ENCODE data around the gene CLEC20A. TPM values are rescaled to one million over a fixed set of nuclear protein-coding genes. Genes with fewer than 3 reads are reported as not detected.
"Not testable (repeated sequence)": the region's sequence is repeated elsewhere in the genome, so short reads cannot be mapped to it uniquely, and the experiment has no call there.

Gene CLEC20A
- total RNA-seq, 1 experiment from 2014 or later: not detected

DNA sequence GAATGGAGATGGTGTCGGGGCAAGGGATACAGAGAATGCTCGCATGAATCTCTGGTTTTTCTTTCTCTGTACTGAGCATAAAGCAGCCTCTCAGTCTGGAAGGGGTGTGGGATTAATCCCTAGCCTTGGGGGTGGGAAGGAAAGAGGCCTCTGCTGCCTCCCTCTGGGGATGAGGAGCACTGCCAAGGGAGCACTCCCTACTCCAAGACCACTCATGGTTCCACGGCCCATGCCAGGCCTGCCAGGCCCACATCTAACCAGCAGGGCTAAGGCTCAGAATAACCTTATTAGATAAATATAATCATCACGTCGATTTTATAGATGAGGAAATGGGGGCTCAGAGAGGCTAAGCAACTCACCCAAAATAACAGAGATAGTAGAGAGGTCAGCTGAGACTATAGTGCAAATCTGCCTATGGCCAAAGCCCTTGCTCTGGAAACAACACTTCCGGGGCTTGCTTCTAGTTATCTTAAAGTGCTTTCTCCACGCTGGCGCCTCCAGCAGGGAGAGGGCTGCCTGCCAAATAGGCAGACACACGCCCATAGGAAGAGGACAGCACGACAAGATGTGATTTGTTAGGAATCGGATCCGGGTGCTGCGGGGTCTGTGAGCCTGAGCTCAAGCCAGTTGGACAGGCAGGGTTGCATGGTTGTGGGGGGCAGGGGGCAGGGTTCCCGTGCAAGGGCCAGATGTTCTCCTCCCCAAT, 16.7 kb upstream of the CLEC20A start:
- H3K27me3 ChIP-seq (ENCODE audit: control insufficient read depth, insufficient read depth, low read length): no peaks in the 10 kb centered on the region
- H3K36me3 ChIP-seq (replicated peaks; ENCODE audit: control insufficient read depth, insufficient read depth, low read length): no peaks in the 10 kb centered on the region
- H3K4me3 ChIP-seq (ENCODE audit: insufficient read depth, low read depth, low read length): no peak overlapping the region
- no peak for DNase-seq

DNA sequence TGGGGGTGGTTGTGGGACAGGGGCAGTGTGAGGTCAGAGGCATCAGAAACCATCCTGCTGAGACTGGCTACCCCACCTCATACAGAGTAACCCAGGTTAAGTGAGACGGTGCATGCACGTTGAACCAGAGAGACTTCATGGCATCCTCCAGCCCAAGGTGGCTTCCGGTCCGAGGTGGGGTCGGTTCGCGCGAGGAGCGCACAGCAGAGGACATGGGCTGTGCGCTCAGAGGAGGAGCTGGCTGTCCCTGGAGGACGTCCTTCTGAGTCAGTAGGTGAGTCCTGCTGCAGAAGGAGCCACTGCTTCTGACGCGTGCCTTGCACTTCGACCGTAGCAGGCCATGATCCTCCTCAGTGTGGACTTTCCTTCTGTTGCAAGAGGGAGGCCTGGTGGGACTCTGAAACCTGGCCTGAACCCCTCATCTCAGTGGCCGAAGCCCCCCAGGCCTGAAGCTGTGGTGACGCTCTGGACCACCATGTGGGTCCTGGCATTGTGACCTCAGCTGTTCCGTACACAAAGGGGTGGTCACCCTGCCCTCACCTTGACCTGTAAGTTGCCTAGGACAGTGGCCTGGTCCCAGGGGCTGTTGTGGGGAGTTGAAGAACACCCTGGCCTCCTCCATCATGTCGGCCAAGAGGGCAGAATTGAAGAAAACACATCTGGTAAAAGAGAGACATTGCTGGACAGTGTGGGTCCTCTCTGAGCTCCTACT, 16.0 kb upstream of the CLEC20A start, which contains the start of gene TEX35:
TSS of gene TEX35 (plus strand) at position 544 of the 712 bp plus-strand sequence. CDS start at position 624, 80 bp downstream.
- Histone ChIP-seq H3K27me3 (ENCODE audit: control insufficient read depth, insufficient read depth, low read length) (no peaks in the 10 kb centered on the region), H3K4me3 (ENCODE audit: insufficient read depth, low read depth, low read length) (no peak within 1 kb of the TSS), H3K36me3 (replicated peaks; ENCODE audit: control insufficient read depth, insufficient read depth, low read length) (no peaks in the 10 kb centered on the region)
- no peak for DNase-seq

- H3K4me3 ChIP-seq (ENCODE audit: insufficient read depth, low read depth, low read length): no peak overlapping the region
- no peaks in the 10 kb centered on the region for H3K27me3 ChIP-seq (ENCODE audit: control insufficient read depth, insufficient read depth, low read length)
- DNase-seq: no peak
- no peaks in the 10 kb centered on the region for H3K36me3 ChIP-seq (replicated peaks; ENCODE audit: control insufficient read depth, insufficient read depth, low read length)
Observed at GRCh38 chr1:178510155-178510554, 13.4 kb upstream of the CLEC20A start.

- no peak overlapping the region for H3K4me3 ChIP-seq (ENCODE audit: insufficient read depth, low read depth, low read length)
- H3K27me3 ChIP-seq (ENCODE audit: control insufficient read depth, insufficient read depth, low read length): no peaks in the 10 kb centered on the region
- no peaks in the 10 kb centered on the region for H3K36me3 ChIP-seq (replicated peaks; ENCODE audit: control insufficient read depth, insufficient read depth, low read length)
- DNase-seq: no peak
Observed at GRCh38 chr1:178509414-178510007, 12.7 kb upstream of the CLEC20A start.

- no peaks in the 10 kb centered on the region for H3K36me3 ChIP-seq (replicated peaks; ENCODE audit: control insufficient read depth, insufficient read depth, low read length)
- H3K27me3 ChIP-seq (ENCODE audit: control insufficient read depth, insufficient read depth, low read length): no peaks in the 10 kb centered on the region
- no peak for DNase-seq
- H3K4me3 ChIP-seq (ENCODE audit: insufficient read depth, low read depth, low read length): no peak overlapping the region
Observed at GRCh38 chr1:178506669-178507068, 9.9 kb upstream of the CLEC20A start.

GRCh38 chr1:178506177-178506576, 9.4 kb upstream of the CLEC20A start:
- H3K4me3 ChIP-seq (ENCODE audit: insufficient read depth, low read depth, low read length): no peak overlapping the region
- H3K36me3 ChIP-seq (replicated peaks; ENCODE audit: control insufficient read depth, insufficient read depth, low read length): no peaks in the 10 kb centered on the region
- DNase-seq: no peak
- H3K27me3 ChIP-seq (ENCODE audit: control insufficient read depth, insufficient read depth, low read length): no peaks in the 10 kb centered on the region

GRCh38 chr1:178504286-178504685, 7.5 kb upstream of the CLEC20A start:
- H3K36me3 ChIP-seq (replicated peaks; ENCODE audit: control insufficient read depth, insufficient read depth, low read length): no peaks in the 10 kb centered on the region
- no peaks in the 10 kb centered on the region for H3K27me3 ChIP-seq (ENCODE audit: control insufficient read depth, insufficient read depth, low read length)
- no peak overlapping the region for H3K4me3 ChIP-seq (ENCODE audit: insufficient read depth, low read depth, low read length)
- DNase-seq: no peak

GRCh38 chr1:178503849-178504248, 7.1 kb upstream of the CLEC20A start:
- Histone ChIP-seq H3K4me3 (ENCODE audit: insufficient read depth, low read depth, low read length) (no peak overlapping the region), H3K27me3 (ENCODE audit: control insufficient read depth, insufficient read depth, low read length) (no peaks in the 10 kb centered on the region), H3K36me3 (replicated peaks; ENCODE audit: control insufficient read depth, insufficient read depth, low read length) (no peaks in the 10 kb centered on the region)
- no peak for DNase-seq

GRCh38 chr1:178503316-178503715, 6.6 kb upstream of the CLEC20A start:
- DNase-seq; H3K4me3 ChIP-seq (ENCODE audit: insufficient read depth, low read depth, low read length); H3K36me3 ChIP-seq (replicated peaks; ENCODE audit: control insufficient read depth, insufficient read depth, low read length): not testable (repeated sequence)

DNA sequence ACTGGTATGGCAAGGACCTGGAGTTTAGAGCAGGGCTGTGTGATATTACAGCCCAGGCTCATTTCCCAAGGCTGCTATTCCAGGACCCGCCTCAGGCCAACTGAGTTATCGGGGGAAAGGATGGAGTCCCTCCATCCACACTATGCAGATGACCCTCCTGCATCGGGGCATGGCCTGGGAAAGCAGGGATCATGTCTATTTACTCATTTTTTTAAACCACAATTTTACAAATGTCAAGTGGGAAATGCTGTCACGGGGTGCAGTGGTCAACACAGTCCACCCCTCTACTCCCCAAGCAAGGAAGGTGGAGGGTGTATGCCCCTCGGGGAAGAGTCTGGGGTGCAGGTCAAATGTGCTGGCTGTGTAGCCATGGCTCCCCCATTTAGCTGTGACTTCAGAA, 6.1 kb upstream of the CLEC20A start:
- DNase-seq: no peak

More at GRCh38 chr1:178503316-178503715, 6.6 kb upstream of the CLEC20A start:
- H3K27me3 ChIP-seq (ENCODE audit: control insufficient read depth, insufficient read depth, low read length): not testable (repeated sequence)

DNA sequence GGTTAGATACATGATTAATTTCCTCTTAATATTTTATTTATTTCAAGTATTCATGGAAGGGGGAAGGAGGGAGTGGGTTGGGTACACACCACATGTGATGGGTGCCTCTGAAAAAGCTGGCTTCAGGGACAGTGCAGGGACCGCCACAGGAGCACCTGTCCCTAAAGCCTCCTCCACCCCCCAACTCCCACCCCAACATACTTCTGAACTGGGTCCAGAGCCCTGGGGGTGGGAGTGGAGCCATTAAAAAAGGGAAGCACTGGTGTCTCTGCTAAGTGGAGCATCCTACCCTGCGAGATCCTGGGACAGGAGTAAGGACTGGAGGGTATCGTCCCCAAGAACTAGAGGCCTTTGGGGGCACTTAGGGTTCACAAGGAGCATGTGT, 5.6 kb upstream of the CLEC20A start:
- H3K4me3 ChIP-seq (ENCODE audit: insufficient read depth, low read depth, low read length): no peak overlapping the region
- H3K27me3 ChIP-seq (ENCODE audit: control insufficient read depth, insufficient read depth, low read length): no peaks in the 10 kb centered on the region

More for the DNA sequence above, 6.1 kb upstream of the CLEC20A start:
- no peak overlapping the region for H3K4me3 ChIP-seq (ENCODE audit: insufficient read depth, low read depth, low read length)
- no peaks in the 10 kb centered on the region for H3K36me3 ChIP-seq (replicated peaks; ENCODE audit: control insufficient read depth, insufficient read depth, low read length)
- H3K27me3 ChIP-seq (ENCODE audit: control insufficient read depth, insufficient read depth, low read length): no peaks in the 10 kb centered on the region

GRCh38 chr1:178501705-178502329, 5.1 kb upstream of the CLEC20A start:
- Histone ChIP-seq H3K4me3 (ENCODE audit: insufficient read depth, low read depth, low read length) (no peak overlapping the region), H3K36me3 (replicated peaks; ENCODE audit: control insufficient read depth, insufficient read depth, low read length) (no peaks in the 10 kb centered on the region)
- DNase-seq: peak; percentile 91

More for the DNA sequence above, 5.6 kb upstream of the CLEC20A start:
- DNase-seq: no peak
- no peaks in the 10 kb centered on the region for H3K36me3 ChIP-seq (replicated peaks; ENCODE audit: control insufficient read depth, insufficient read depth, low read length)

DNA sequence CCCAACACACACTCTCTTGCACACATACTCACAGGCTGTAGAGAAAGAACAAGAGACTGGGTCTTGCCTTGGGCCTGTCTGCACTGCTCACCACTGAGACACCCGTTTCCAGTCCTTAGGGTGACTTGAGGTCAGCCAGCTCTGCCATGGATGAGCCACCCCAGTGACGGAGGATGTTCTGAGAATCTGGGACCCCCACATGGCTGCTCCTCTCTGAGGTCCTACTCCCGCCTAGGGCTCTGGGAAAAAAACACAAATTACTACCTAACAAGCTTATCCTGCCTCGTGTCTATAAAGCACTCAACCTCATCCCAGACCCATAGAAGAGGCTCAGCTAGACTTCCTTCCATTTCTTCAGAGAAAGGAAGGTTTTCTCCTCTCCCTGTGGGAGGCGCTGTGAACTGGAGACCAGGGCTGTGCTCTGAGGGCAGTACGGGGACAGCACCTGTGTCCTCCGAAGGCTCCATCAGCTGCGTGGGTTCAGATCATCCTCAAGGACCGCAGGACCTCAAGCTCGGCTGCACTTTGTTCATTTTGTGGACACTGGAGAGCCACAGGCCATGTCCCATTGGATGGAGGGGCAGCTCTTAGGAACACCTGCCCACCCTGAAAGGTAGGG, 4.3 kb upstream of the CLEC20A start:
- DNase-seq: no peak
- Histone ChIP-seq H3K36me3 (replicated peaks; ENCODE audit: control insufficient read depth, insufficient read depth, low read length) (no peaks in the 10 kb centered on the region), H3K4me3 (ENCODE audit: insufficient read depth, low read depth, low read length) (no peak overlapping the region), H3K27me3 (ENCODE audit: control insufficient read depth, insufficient read depth, low read length) (no peaks in the 10 kb centered on the region)

More at GRCh38 chr1:178501705-178502329, 5.1 kb upstream of the CLEC20A start:
- H3K27me3 ChIP-seq (ENCODE audit: control insufficient read depth, insufficient read depth, low read length): no peaks in the 10 kb centered on the region

- Histone ChIP-seq H3K36me3 (replicated peaks; ENCODE audit: control insufficient read depth, insufficient read depth, low read length) (no peaks in the 10 kb centered on the region), H3K4me3 (ENCODE audit: insufficient read depth, low read depth, low read length) (no peak overlapping the region), H3K27me3 (ENCODE audit: control insufficient read depth, insufficient read depth, low read length) (no peaks in the 10 kb centered on the region)
- peak; percentile 72 for DNase-seq
Observed at GRCh38 chr1:178500091-178500770, 3.5 kb upstream of the CLEC20A start.
